DND-41 (cell line): ENCODE results near the gene KRTAP10-5.

ENCODE experiments used
- ATAC-seq: fragments of 200-7000 bp; cut with Tn5 transposase; 3 replicates; pipeline ENCODE4 v1.9.1; 2021; ENCODE audit warnings: low read depth; ENCODE audit not compliant: insufficient read depth
- DNase-seq: peaks from one replicate; pipeline ENCODE4 v3.0.0-alpha.2; 2020
- H2AFZ ChIP-seq: 2 replicates; pipeline ENCODE4 v1.6.0; 2012; ENCODE audit warnings: low read depth, low read length
- H3K27ac ChIP-seq: 2 replicates; pipeline ENCODE4 v1.5.1; 2012; ENCODE audit warnings: low read length, inconsistent platforms
- H3K27me3 ChIP-seq: fragments of 200-600 bp; sonication (generic); 2 replicates; pipeline ENCODE4 v1.6.0; 2012; ENCODE audit warnings: low read length, mild to moderate bottlenecking, inconsistent platforms; ENCODE audit not compliant: insufficient read depth, poor library complexity
- H3K36me3 ChIP-seq: 2 replicates; pipeline ENCODE4 v1.5.1; 2012; ENCODE audit warnings: low read length, inconsistent platforms; ENCODE audit not compliant: insufficient read depth
- H3K4me1 ChIP-seq: 2 replicates; pipeline ENCODE4 v1.5.1; 2012; ENCODE audit warnings: mild to moderate bottlenecking, low read length; ENCODE audit not compliant: insufficient read depth
- H3K4me2 ChIP-seq: 2 replicates; pipeline ENCODE4 v1.6.0; 2012; ENCODE audit warnings: mild to moderate bottlenecking, moderate library complexity, low read length, inconsistent platforms; ENCODE audit not compliant: insufficient read depth
- H3K4me3 ChIP-seq, 2 experiments: fragments of 200-600 bp in 1 of 2; shearing (Covaris generic) in 1 of 2; 2 replicates each; pipeline ENCODE4 v1.5.1; 2012 to 2016; ENCODE audit warnings: inconsistent platforms in 2 of 2, low read length in 2 of 2, mild to moderate bottlenecking in 2 of 2, low read depth in 1 of 2, moderate library complexity in 1 of 2
- H3K79me2 ChIP-seq: 2 replicates; pipeline ENCODE4 v1.6.0; 2012; ENCODE audit warnings: low read length, inconsistent platforms; ENCODE audit not compliant: insufficient read depth
- H3K9ac ChIP-seq: 2 replicates; pipeline ENCODE4 v1.6.0; 2012; ENCODE audit warnings: low read depth, mild to moderate bottlenecking, inconsistent platforms, low read length, moderate library complexity
- H3K9me3 ChIP-seq: 2 replicates; pipeline ENCODE4 v1.5.1; 2012; ENCODE audit warnings: low read length, moderate library complexity, mild to moderate bottlenecking, inconsistent platforms; ENCODE audit not compliant: insufficient read depth, severe bottlenecking
- H4K20me1 ChIP-seq: 2 replicates; pipeline ENCODE4 v1.6.0; 2012; ENCODE audit warnings: low read length; ENCODE audit not compliant: insufficient read depth
- CTCF ChIP-seq: IDR thresholded peaks from 2 replicates; pipeline ENCODE4 v1.5.1; 2012; ENCODE audit warnings: borderline replicate concordance, low read length, moderate library complexity, mild to moderate bottlenecking; ENCODE audit not compliant: poor library complexity, severe bottlenecking; ENCODE audit errors: extremely low read depth
- EZH2 ChIP-seq: IDR thresholded peaks from 3 replicates; pipeline ENCODE4 v1.6.1; 2012; ENCODE audit warnings: borderline replicate concordance, low read depth, mild to moderate bottlenecking, moderate library complexity, low read length, inconsistent platforms; ENCODE audit not compliant: severe bottlenecking

KRTAP10-5 gene

GRCh38 chr21:44598061-44598460 lies 17.7 kb upstream of the KRTAP10-5 start:
- no peak overlapping the region for H3K9ac ChIP-seq

GRCh38 chr21:44596068-44596725 lies 15.8 kb upstream of the KRTAP10-5 start:
- H3K36me3 ChIP-seq = no peaks in the 10 kb centered on the region
- no peaks in the 10 kb centered on the region for H3K27me3 ChIP-seq
- ATAC-seq (no peak), DNase-seq (no peak)
- H4K20me1 ChIP-seq = no peaks in the 10 kb centered on the region
- no peak overlapping the region for H2AFZ ChIP-seq
- H3K4me3 ChIP-seq = no peak overlapping the region
- TF ChIP-seq CTCF (no peak), EZH2 (no peak)
- H3K9me3 ChIP-seq = no peaks in the 10 kb centered on the region
- no peaks in the 10 kb centered on the region for H3K79me2 ChIP-seq
- H3K4me1 ChIP-seq = no peaks in the 10 kb centered on the region
- no peak overlapping the region for H3K27ac ChIP-seq
- H3K4me2 ChIP-seq = no peak overlapping the region
- no peak overlapping the region for H3K9ac ChIP-seq

More at GRCh38 chr21:44598061-44598460, 17.7 kb upstream of the KRTAP10-5 start:
- Histone ChIP-seq H3K27me3 (no peaks in the 10 kb centered on the region), H3K27ac (no peak overlapping the region), H3K4me3 (no peak overlapping the region), H3K9me3 (no peaks in the 10 kb centered on the region), H2AFZ (no peak overlapping the region), H3K79me2 (no peaks in the 10 kb centered on the region), H3K4me2 (no peak overlapping the region), H4K20me1 (no peaks in the 10 kb centered on the region), H3K36me3 (no peaks in the 10 kb centered on the region), H3K4me1 (no peaks in the 10 kb centered on the region)
- DNase-seq (no peak), ATAC-seq (no peak)
- no peak for TF ChIP-seq CTCF
- no peak for TF ChIP-seq EZH2

DNA sequence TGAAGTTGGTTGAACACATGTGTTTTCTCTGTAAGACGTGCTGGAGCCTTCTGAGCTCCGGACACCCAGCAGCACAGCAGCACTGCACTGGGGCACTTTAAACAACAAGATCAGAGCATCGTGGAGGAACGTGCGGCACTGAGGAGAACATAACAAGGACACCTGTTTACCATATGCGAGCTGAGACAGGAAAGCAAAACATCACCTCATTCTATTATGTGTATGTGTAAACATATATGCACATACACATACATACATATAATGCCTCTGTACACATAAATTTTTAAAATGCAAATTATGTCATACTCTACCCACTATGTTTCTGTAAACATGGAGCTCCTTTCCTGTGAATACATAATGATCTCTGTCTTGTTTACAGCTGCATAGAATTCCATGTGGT lies 15.1 kb upstream of the KRTAP10-5 start:
- Histone ChIP-seq H3K27ac (no peak overlapping the region), H3K36me3 (no peaks in the 10 kb centered on the region), H3K9ac (no peak overlapping the region), H2AFZ (no peak overlapping the region), H4K20me1 (no peaks in the 10 kb centered on the region), H3K4me2 (no peak overlapping the region), H3K9me3 (no peaks in the 10 kb centered on the region), H3K79me2 (no peaks in the 10 kb centered on the region), H3K4me3 (no peak overlapping the region), H3K4me1 (no peaks in the 10 kb centered on the region), H3K27me3 (no peaks in the 10 kb centered on the region)
- DNase-seq (no peak), ATAC-seq (no peak)
- TF ChIP-seq EZH2 (no peak), CTCF (no peak)

DNA sequence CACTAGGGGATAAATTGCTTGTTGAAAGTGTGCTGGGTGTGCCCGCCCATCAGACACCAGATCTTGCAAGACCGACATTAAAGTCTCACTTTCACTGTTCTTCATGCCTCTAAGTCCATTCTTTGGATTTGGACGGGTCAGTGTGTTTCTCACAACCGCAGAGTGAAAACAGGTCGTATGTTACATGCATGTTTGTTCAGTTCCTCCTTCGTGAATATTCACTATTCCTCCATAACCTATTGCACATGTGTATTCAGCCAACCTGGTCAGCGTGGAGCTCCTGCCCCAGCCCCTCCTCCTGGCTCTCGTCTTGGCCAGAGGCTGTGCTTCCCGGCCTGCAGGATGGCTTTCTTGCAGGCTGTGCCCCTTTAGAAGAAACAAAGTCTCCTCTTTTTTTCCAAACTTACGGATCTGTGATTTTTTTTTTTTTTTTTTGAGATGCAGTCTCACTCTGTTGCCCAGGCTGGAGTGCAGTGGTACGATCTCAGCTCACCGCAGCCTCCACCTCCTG lies 14.1 kb upstream of the KRTAP10-5 start:
- no peaks in the 10 kb centered on the region for H3K27me3 ChIP-seq
- H3K4me2 ChIP-seq = no peak overlapping the region
- no peak for DNase-seq
- no peak for TF ChIP-seq EZH2
- no peak for TF ChIP-seq CTCF
- H3K27ac ChIP-seq = no peak overlapping the region
- no peak overlapping the region for H3K4me3 ChIP-seq
- ATAC-seq = no peak
- H4K20me1 ChIP-seq = no peaks in the 10 kb centered on the region
- no peak overlapping the region for H2AFZ ChIP-seq
- H3K79me2 ChIP-seq = no peaks in the 10 kb centered on the region
- no peaks in the 10 kb centered on the region for H3K36me3 ChIP-seq
- no peak overlapping the region for H3K9ac ChIP-seq
- H3K9me3 ChIP-seq = no peaks in the 10 kb centered on the region
- H3K4me1 ChIP-seq = no peaks in the 10 kb centered on the region
